HK-2 (cell line): ENCODE results near the gene SUMF2.
"Not testable (repeated sequence)": the region's sequence is repeated elsewhere in the genome, so short reads cannot be mapped to it uniquely, and the experiment has no call there.

ENCODE experiments used
- DNase-seq: peaks from one replicate; pipeline ENCODE4 v3.0.0-alpha.2; 2018; ENCODE audit not compliant: unreplicated experiment

SUMF2 gene

GRCh38 chr7:56063882-56064625 is at the start of gene SUMF2:
TSS of gene SUMF2 (plus strand) at chr7:56064286. CDS start at chr7:56064312, 26 bp downstream.
- peak; percentile 91 for DNase-seq

GRCh38 chr7:56017015-56017414 is 47.1 kb upstream of the SUMF2 start:
- DNase-seq = not testable (repeated sequence)

DNA sequence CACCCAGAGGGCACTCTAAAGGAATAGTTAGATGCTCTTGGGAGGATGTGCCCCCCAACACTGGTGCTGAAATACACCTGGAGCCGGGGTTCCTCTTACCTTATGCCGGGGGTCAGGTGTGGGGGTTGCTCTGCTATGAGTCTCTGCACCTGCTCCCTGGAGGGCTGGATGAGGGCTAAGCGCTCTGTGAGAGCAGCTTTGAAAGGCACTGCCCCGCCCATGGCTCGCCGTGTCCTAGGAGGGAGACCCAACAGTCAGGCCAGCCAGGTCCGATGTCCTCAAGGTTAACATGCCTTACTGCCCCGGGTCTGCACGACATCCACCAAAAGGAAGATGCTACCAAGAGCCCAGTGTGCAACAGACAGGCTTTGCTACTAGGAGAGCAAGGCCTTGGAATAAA is 44.6 kb upstream of the SUMF2 start:
- no peak for DNase-seq

- no peak for DNase-seq
Observed at GRCh38 chr7:56023500-56023899, 40.6 kb upstream of the SUMF2 start.

- DNase-seq = no peak
Observed at GRCh38 chr7:56026538-56026937, 37.5 kb upstream of the SUMF2 start.

- no peak for DNase-seq
Observed at GRCh38 chr7:56028942-56029630, 35.0 kb upstream of the SUMF2 start.

DNA sequence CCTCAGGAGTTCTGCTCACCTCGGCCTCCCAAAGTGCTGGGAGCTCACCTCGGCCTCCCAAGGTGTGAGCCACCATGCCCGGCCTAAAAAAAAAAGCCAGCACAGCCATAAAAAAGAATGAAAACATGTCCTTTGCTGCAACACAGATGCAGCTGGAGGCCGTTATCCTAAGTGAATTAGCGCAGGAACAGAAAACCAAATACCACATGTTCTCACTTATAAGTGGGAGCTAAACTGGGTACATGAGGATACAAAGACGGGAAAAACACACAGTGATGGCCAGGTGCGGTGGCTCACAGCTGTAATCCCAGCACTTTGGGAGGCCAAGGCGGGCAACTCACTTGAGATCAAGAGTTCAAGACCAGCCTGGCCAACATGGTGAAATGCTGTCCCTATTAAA is 33.7 kb upstream of the SUMF2 start:
- DNase-seq = no peak

GRCh38 chr7:56031556-56031955 is 32.5 kb upstream of the SUMF2 start:
- DNase-seq = not testable (repeated sequence)

- not testable (repeated sequence) for DNase-seq
Observed at GRCh38 chr7:56032578-56032977, 31.5 kb upstream of the SUMF2 start.

GRCh38 chr7:56033671-56034432 is 30.2 kb upstream of the SUMF2 start:
- DNase-seq = peak; percentile 71

DNA sequence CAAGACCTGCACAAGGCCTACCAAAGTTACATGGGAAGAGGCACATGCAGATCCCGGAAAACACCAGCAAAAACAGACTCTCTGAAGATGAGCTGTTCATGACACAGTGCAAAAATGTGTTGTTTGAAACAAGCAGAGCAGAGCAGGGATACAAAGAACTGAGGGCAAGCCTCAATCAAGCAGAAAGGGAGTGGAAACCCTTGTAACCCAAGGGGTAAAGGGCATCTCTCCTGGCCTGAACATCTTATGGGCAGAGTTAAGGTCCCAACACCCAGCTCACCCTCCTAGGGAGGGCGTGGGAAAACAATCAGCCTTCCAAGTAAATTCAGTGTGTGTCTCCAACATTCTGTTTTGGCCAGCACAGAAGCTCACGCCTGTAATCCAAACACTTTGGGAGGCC is 23.4 kb upstream of the SUMF2 start:
- DNase-seq = no peak

- not testable (repeated sequence) for DNase-seq
Observed at GRCh38 chr7:56045758-56046157, 18.3 kb upstream of the SUMF2 start.

DNA sequence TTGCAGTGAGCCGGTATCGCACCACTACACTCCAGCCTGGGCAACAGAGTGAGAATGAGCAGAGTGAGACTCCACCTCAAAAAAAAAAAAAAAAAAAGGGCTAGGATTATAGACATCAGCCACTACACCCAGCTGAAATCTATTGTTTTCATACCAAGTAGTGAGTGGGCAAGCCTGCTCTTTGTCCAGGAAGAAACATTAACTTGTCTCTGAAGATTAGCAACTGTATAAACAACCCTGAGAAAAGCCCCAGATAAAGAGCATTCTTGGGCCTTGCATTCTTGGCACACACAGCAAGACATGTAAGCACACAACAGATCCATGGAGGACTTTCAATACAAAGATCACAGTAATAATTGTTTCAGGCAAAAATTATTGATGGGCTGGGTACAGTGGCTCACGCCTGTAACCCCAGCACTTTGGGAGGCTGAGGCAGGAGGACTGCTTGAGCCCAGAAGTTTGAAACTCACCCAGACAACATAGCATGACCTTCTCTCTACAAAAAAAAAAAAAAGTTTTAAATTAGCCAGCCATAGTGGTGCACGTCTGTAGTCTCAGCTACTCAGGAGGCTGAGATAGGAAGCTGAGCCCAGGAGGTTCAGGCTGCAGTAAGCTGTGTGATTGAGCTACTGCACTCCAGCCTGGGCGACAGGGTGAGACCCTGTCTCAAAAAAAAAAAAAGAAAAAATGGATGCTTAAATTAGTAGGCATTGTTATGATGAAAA is 17.2 kb upstream of the SUMF2 start:
- peak; percentile 34 for DNase-seq

- not testable (repeated sequence) for DNase-seq
Observed at GRCh38 chr7:56047446-56048116, 16.5 kb upstream of the SUMF2 start.

DNA sequence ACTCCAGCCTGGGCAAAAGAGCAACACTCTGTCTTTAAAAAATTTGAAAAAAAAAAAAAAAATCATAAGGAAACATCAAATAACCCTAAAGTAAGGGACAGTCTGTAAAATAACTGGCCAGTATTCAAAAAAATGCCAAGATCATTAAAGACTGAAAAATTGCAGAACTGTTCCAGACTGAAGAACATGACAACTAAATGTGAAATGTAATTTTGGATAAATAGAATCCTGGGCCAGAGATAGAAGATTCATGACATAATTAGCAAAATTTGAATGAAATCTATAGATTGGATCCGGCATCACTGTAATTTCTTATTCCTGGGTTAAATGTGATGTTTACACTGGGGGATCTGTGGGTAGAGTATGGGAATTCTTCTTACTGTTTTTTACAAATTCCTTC is 15.8 kb upstream of the SUMF2 start:
- DNase-seq = no peak

GRCh38 chr7:56048763-56049162 is 15.3 kb upstream of the SUMF2 start:
- DNase-seq = not testable (repeated sequence)

GRCh38 chr7:56051053-56051338 is 13.1 kb upstream of the SUMF2 start:
- no peak for DNase-seq

DNA sequence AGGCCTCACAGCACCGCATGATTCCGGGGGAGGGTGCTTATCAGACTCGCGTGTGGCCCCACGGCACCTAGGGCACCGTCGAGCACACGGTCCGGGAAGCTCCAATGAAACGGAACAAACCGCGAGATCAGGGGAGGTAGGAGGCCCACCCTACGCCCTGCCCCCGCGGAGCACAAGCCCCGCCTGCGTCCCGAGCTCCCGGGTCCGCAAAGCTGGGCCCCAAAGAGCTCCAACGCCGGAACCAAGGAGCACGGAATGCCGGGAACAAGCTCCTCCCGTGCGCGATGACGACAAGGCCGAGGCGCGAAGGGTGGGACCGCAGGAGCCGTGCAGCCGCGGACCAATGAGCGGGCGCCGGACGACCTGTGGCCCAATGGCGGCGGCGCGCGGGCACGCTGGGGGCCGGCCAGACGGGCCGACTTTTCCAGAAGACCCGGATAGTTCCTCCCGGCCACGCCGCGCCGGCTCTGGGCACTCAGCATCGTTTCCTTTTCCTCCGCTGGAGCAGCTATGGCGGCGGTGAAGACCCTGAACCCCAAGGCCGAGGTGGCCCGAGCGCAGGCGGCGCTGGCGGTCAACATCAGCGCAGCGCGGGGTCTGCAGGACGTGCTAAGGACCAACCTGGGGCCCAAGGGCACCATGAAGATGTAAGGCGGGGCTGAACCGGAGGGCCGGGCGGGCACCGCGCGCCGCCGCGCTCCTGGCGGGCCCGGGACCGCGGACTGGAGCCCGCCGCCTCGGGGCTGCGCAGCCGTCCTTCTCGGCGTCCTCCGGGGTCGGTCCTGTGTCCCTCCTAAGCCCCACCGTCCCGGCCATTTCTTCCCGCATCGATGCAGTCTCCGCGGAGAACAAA is 12.5 kb upstream of the SUMF2 start, which contains the start of the genes CCT6A and PSPH:
Gene CCT6A (plus strand): TSS at position 427 of the 853 bp plus-strand sequence. CDS start 84 bp downstream, at position 511.
Gene PSPH (minus strand): TSS at position 106 of the 853 bp plus-strand sequence. CDS start 30,232 bp downstream, outside the sequence.
- DNase-seq = peak; percentile 99

- DNase-seq = no peak
Observed at GRCh38 chr7:56053379-56053778, 10.7 kb upstream of the SUMF2 start.

- no peak for DNase-seq
Observed at GRCh38 chr7:56053993-56054392, 10.1 kb upstream of the SUMF2 start.
